Neural crest cell (in vitro differentiated cells): Measurements from ENCODE around the gene PROK2. TPM values are rescaled to one million over a fixed set of nuclear protein-coding genes. Genes with fewer than 3 reads are reported as not detected.

Experiments used
- DNase-seq: peaks from one replicate; pipeline ENCODE4 v3.0.0; 2021; ENCODE audit warnings: low read depth, mixed read lengths, low spot score
- H3K27ac Mint-ChIP-seq: one replicate; pipeline ENCODE4 v1.8.0; 2021; ENCODE audit warnings: mild to moderate bottlenecking, mixed read lengths; ENCODE audit not compliant: unreplicated experiment
- H3K27me3 Mint-ChIP-seq: 2 replicates; pipeline ENCODE4 v1.8.0; 2021; ENCODE audit warnings: low read depth, mild to moderate bottlenecking, mixed read lengths
- H3K36me3 Mint-ChIP-seq: 2 replicates; pipeline ENCODE4 v1.8.0; 2021; ENCODE audit warnings: low read depth, mild to moderate bottlenecking, mixed read lengths
- H3K4me1 Mint-ChIP-seq: 2 replicates; pipeline ENCODE4 v1.8.0; 2021; ENCODE audit warnings: mixed read lengths
- H3K4me3 Mint-ChIP-seq: one replicate; pipeline ENCODE4 v1.8.0; 2021; ENCODE audit warnings: mild to moderate bottlenecking, mixed read lengths
- H3K9me3 Mint-ChIP-seq: 2 replicates; pipeline ENCODE4 v1.8.0; 2021; ENCODE audit warnings: mixed read lengths
- long read RNA-seq: library from polyadenylated mRNA; unstranded; transcript quantifications from one replicate; pipeline ENCODE4 v2.0.0, GENCODE V29; 2020
- total RNA-seq: library from RNA; stranded (reverse); gene quantifications from 2 replicates; pipeline ENCODE4 v1.2.1, GENCODE V29; 2021
- TF ChIP-seq, protein P1 (sequence below): fragments of 200-600 bp; sonication (generic); conservative IDR thresholded peaks from 2 replicates; pipeline ENCODE4 v1.5.0; 2021; ENCODE audit warnings: antibody characterized with exemption, mild to moderate bottlenecking

The PROK2 gene, protein sequence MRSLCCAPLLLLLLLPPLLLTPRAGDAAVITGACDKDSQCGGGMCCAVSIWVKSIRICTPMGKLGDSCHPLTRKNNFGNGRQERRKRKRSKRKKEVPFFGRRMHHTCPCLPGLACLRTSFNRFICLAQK
- 0.25 TPM in 1 of 2 replicates, not detected in the other for total RNA-seq
- long read RNA-seq, result 0 reads

DNA sequence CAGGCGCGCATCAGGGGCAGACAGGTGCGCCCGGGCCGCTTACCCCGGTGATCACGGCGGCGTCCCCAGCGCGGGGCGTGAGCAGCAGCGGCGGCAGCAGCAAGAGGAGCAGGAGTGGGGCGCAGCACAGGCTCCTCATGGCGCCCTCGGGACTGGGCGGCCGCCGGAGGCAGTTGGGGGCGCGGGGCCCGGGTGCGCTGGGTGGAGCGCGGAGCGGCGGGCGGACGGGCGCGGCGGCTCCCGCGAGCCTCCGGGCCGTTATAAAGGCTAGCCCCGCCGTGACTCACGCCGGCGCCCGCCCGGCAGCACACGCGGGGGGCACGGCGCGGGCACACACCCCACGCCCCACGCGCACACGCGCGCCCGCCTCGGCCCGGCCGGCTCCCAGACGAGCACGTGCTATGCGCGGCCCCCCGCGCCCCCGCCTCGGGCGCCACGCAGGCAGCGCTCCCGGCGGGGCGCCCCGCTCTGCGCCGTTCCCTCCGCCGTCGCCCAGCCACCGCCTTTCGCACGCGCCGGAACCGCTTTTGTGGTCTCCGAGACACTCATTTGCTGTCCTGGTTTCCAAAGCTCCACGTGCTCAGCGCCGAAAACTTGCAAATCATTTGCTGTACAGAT, at the start of gene PROK2:
TSS of gene PROK2 (minus strand) at position 235 of the 618 bp plus-strand sequence. CDS start at position 139, 96 bp downstream.
- DNase-seq, result no peak
- TF ChIP-seq, protein P1, sequence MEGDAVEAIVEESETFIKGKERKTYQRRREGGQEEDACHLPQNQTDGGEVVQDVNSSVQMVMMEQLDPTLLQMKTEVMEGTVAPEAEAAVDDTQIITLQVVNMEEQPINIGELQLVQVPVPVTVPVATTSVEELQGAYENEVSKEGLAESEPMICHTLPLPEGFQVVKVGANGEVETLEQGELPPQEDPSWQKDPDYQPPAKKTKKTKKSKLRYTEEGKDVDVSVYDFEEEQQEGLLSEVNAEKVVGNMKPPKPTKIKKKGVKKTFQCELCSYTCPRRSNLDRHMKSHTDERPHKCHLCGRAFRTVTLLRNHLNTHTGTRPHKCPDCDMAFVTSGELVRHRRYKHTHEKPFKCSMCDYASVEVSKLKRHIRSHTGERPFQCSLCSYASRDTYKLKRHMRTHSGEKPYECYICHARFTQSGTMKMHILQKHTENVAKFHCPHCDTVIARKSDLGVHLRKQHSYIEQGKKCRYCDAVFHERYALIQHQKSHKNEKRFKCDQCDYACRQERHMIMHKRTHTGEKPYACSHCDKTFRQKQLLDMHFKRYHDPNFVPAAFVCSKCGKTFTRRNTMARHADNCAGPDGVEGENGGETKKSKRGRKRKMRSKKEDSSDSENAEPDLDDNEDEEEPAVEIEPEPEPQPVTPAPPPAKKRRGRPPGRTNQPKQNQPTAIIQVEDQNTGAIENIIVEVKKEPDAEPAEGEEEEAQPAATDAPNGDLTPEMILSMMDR, result no peak
- Mint-ChIP-seq H3K4me3 (peak within 1 kb of the TSS; percentile 83), H3K27ac (no peak within 1 kb of the TSS), H3K27me3 (peaks cover 88% of the 10 kb centered on the region), H3K4me1 (peaks cover 23% of the 10 kb centered on the region), H3K9me3 (no peaks in the 10 kb centered on the region), H3K36me3 (no peaks in the 10 kb centered on the region)

DNA sequence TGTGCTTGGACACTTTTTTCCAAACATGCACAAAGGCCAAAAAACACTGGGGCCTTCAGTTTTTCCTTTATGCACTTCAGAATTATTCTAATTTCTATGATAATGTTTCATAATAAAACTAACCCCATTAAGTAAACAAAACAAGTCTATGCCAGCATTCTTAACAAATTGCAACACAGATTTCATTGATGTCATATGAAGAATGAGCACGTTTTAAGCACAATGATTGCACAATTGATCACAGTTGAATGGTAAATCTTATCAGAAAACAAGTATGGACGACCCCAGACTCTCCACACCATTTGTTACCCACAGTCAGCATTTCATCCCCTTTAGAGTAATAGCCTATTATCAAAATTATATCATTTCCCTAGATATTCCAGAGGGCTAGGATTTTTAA, 46.7 kb upstream of the PROK2 start:
- H3K27ac Mint-ChIP-seq, result no peak overlapping the region
- H3K36me3 Mint-ChIP-seq, result no peaks in the 10 kb centered on the region
- H3K4me1 Mint-ChIP-seq, result no peaks in the 10 kb centered on the region
- H3K27me3 Mint-ChIP-seq, result no peaks in the 10 kb centered on the region
- no peak for DNase-seq
- no peaks in the 10 kb centered on the region for H3K9me3 Mint-ChIP-seq
- no peak overlapping the region for H3K4me3 Mint-ChIP-seq
- TF ChIP-seq, protein P1, result no peak

DNA sequence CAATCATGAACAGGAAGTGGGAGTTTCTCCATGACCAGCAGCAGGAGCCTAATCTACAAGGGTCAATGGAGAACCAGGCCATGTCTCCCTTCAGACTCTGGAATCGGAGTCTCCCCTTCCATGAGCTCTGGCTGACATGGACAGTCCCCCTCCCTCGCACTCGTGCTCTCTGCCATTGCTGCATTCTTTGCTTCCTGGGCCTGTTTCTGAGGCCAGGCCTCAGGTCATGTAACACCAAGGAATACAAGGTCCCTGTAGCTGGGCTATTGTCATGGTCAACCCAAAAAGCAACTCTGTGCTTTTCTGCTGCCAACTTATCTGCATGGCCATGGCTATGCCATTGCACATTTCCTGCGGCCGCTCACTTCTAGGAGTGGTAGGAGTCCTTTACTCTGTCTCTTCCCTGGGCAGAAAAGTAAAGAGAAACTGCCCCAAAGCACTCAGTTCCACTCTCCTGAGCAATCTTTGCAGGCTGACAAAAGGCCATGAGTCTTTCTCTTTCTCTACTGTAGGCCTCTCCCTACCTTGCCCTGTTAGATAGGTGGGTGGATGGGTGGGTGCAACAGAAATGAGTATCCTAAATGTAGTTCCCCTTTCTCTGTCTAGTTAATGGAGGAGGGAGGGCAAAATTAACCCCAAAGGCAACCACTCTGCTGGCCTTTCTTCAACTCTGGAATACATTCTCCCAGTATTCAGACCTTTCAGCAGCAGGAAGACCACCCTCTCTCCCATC, 40.8 kb upstream of the PROK2 start:
- H3K4me3 Mint-ChIP-seq, result no peak overlapping the region
- no peaks in the 10 kb centered on the region for H3K9me3 Mint-ChIP-seq
- H3K27ac Mint-ChIP-seq, result no peak overlapping the region
- TF ChIP-seq, protein P1, result no peak
- DNase-seq, result no peak
- no peaks in the 10 kb centered on the region for H3K4me1 Mint-ChIP-seq
- H3K36me3 Mint-ChIP-seq, result no peaks in the 10 kb centered on the region
- no peaks in the 10 kb centered on the region for H3K27me3 Mint-ChIP-seq

DNA sequence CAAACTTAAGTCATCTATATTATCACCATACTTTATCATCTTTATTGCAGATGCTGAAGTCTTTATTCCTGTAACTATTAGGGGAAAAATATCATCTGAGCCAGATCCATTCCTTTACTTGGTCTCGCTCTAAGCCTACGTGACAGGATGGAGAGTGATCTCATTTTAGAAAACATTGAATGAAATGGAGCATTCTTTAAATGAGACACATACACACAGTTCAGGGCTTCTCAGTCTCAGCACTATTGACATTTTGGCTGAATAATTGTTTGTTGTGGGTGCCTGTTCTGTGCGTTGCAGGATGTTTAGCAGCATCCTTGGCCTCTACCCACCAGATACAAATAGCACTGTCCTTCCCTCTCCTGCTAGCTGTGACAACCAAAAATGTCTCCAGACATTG, 36.2 kb upstream of the PROK2 start:
- no peak overlapping the region for H3K4me3 Mint-ChIP-seq
- H3K36me3 Mint-ChIP-seq, result no peaks in the 10 kb centered on the region
- TF ChIP-seq, protein P1, result no peak
- no peak overlapping the region for H3K27ac Mint-ChIP-seq
- H3K4me1 Mint-ChIP-seq, result peaks cover 15% of the 10 kb centered on the region
- no peaks in the 10 kb centered on the region for H3K9me3 Mint-ChIP-seq
- DNase-seq, result no peak
- no peaks in the 10 kb centered on the region for H3K27me3 Mint-ChIP-seq

DNA sequence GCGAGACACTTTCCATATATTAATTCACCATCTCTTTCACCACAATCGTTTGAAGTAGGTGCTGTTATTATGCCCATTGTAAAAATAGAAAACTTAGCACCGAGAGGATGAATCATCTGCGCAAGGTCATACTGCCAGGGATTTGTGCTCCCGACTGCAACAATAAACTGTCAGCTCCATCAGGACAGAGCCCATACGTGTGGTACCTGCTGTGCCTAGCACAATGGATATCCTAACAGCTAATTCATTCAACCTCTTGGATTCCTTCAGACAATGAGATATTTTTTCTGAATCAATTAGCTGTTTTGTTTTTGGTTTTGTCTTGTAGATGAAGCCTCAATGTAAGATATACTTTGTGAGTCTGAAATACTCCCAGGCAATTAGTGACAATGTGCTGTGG, 32.3 kb upstream of the PROK2 start:
- H3K27me3 Mint-ChIP-seq, result peaks cover 3% of the 10 kb centered on the region
- H3K36me3 Mint-ChIP-seq, result no peaks in the 10 kb centered on the region
- no peak overlapping the region for H3K27ac Mint-ChIP-seq
- TF ChIP-seq, protein P1, result no peak
- DNase-seq, result no peak
- peaks cover 21% of the 10 kb centered on the region for H3K4me1 Mint-ChIP-seq
- H3K4me3 Mint-ChIP-seq, result no peak overlapping the region
- H3K9me3 Mint-ChIP-seq, result no peaks in the 10 kb centered on the region
